T-cell (primary cell): ENCODE measurements around the gene VENTX. TPM values are rescaled to one million over a fixed set of nuclear protein-coding genes. Genes with fewer than 3 reads are reported as not detected.

Experiments used
- ATAC-seq, 4 experiments: fragments of 200-7000 bp in 3 of 4; fragments of 150-1000 bp in 1 of 4; cut with Tn5 transposase; replicated peaks in 1 of 4; 1 replicate in 3 of 4; 2 replicates in 1 of 4; pipeline ENCODE4 v1.10.0; 2021; ENCODE audit warnings: moderate library complexity in 3 of 4, mild to moderate bottlenecking in 2 of 4, moderate number of reproducible peaks in 1 of 4
- CTCF ChIA-PET, 2 donors: fragments of 300-600 bp; sonication (Branson Sonifier 250); formaldehyde crosslinking; loops; one replicate each; lab custom pipeline; 2022; ENCODE audit warnings: antibody characterized with exemption in 2 of 2; lab: Charles Lee
- POLR2A ChIA-PET, 2 donors: fragments of 300-600 bp; sonication (Branson Sonifier 250); formaldehyde crosslinking; loops; one replicate each; lab custom pipeline; 2022; ENCODE audit warnings: antibody characterized with exemption in 2 of 2; lab: Charles Lee
- DNase-seq, 35 experiments: peaks; one replicate each; pipeline versions ENCODE4 v3.0.0 to v3.0.0-alpha.2; 2013 to 2023
- H3K27ac ChIP-seq: one replicate; pipeline ENCODE4 v1.5.1; 2013; ENCODE audit warnings: low read length
- H3K27me3 ChIP-seq, 2 experiments: replicated peaks in 1 of 2; 1 replicate in 1 of 2; 2 replicates in 1 of 2; pipeline versions ENCODE4 v1.6.1 to v1.7.0; 2013; ENCODE audit warnings: low read length in 1 of 2, mixed read lengths in 1 of 2; ENCODE audit not compliant: control insufficient read depth in 2 of 2, insufficient read depth in 2 of 2; ENCODE audit errors: extremely low read depth in 1 of 2
- H3K36me3 ChIP-seq, 2 donors: 1 replicate in 1 of 2; 2 replicates in 1 of 2; pipeline versions ENCODE4 v1.6.1 to v1.7.0; 2013; ENCODE audit warnings: low read length in 1 of 2; ENCODE audit not compliant: control insufficient read depth in 2 of 2, insufficient read depth in 1 of 2; ENCODE audit errors: extremely low read depth in 1 of 2
- H3K4me1 ChIP-seq, 2 experiments: 1 replicate in 1 of 2; 2 replicates in 1 of 2; pipeline versions ENCODE4 v1.6.1 to v1.7.0; 2013; ENCODE audit warnings: low read length in 2 of 2, mixed read lengths in 1 of 2; ENCODE audit not compliant: insufficient read depth in 2 of 2, control insufficient read depth in 1 of 2; ENCODE audit errors: extremely low read depth in 1 of 2
- H3K4me3 ChIP-seq, 2 donors: 1 replicate in 1 of 2; 2 replicates in 1 of 2; pipeline versions ENCODE4 v1.5.1 to v1.7.0; 2013; ENCODE audit warnings: mild to moderate bottlenecking in 2 of 2, low read length in 1 of 2, moderate library complexity in 1 of 2; ENCODE audit not compliant: control insufficient read depth in 1 of 2; ENCODE audit errors: extremely low read depth in 1 of 2
- H3K9me3 ChIP-seq: 2 replicates; pipeline ENCODE4 v1.7.0; 2013
- H3K27ac Mint-ChIP-seq, 2 donors: one replicate each; pipeline ENCODE4 v1.8.0; 2020 to 2021; ENCODE audit warnings: mild to moderate bottlenecking in 2 of 2, mixed read lengths in 2 of 2
- H3K27me3 Mint-ChIP-seq, 2 donors: one replicate each; pipeline ENCODE4 v1.8.0; 2021 to 2022; ENCODE audit warnings: mixed read lengths in 2 of 2
- H3K36me3 Mint-ChIP-seq: one replicate; pipeline ENCODE4 v1.8.0; 2021; ENCODE audit warnings: mixed read lengths
- H3K4me1 Mint-ChIP-seq, 3 donors: one replicate each; pipeline ENCODE4 v1.8.0; 2020 to 2022; ENCODE audit warnings: mixed read lengths in 3 of 3, mild to moderate bottlenecking in 1 of 3
- H3K4me3 Mint-ChIP-seq, 3 donors: one replicate each; pipeline ENCODE4 v1.8.0; 2020 to 2022; ENCODE audit warnings: mild to moderate bottlenecking in 3 of 3, mixed read lengths in 3 of 3, moderate library complexity in 3 of 3
- H3K9me3 Mint-ChIP-seq, 3 donors: one replicate each; pipeline ENCODE4 v1.8.0; 2020 to 2022; ENCODE audit warnings: mixed read lengths in 3 of 3
- WGBS: methylation state at CpG from one replicate; pipeline ENCODE4 v1.1.5; 2013; ENCODE audit warnings: missing lambda C conversion rate; ENCODE audit not compliant: insufficient coverage; 5-methylcytosine and 5-hydroxymethylcytosine counted together
- total RNA-seq, 35 experiments: library from RNA in 6 of 35; stranded (reverse) in 6 of 35; fragments of 120-200 nt in 1 of 35; gene quantifications; one replicate each; pipeline versions ENCODE4 v1.2.1 to v1.2.4 and lab custom pipeline; 2013 to 2026

VENTX gene
- total RNA-seq, 5 donors from 2014 or later (not counting 1 experiment from before 2014, with no cell fraction given), result 0.12 to 0.13 (median 0.12) TPM; not detected in 2

DNA sequence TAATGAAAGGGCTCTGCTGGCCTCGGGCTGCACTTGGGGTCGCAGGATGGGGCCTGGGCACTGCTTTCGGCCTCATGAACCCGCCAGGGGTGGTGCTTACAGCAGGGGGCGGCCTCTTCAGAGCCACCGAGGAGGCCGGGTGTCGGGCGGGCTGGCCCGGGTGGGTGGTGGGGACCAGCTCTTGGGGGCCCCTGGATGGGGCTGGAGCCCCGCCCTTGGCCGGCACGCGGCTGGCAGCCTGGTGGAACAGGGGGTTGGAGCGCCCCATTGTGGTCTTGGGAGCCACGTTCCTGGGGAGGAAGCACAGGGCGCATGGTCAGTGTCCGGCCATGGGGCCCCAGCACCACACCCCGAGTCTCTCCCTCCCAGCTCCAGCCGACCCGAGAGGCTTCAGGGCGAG lies 30.2 kb downstream of the VENTX start:
- Histone ChIP-seq H3K27me3 (no peaks in the 10 kb centered on the region), H3K4me3 (no peak overlapping the region), H3K9me3 (no peaks in the 10 kb centered on the region), H3K36me3 (peaks cover 20 to 47% of the 10 kb centered on the region in 2 donors), H3K27ac (no peak overlapping the region), H3K4me1 (peaks cover 12 to 28% of the 10 kb centered on the region in 2 experiments)
- ATAC-seq, result no peak
- Mint-ChIP-seq H3K4me3 (no peak overlapping the region), H3K36me3 (peaks cover 5% of the 10 kb centered on the region), H3K27ac (no peak overlapping the region), H3K9me3 (no peaks in the 10 kb centered on the region), H3K4me1 (peaks cover 23 to 31% (median 29%) of the 10 kb centered on the region in 3 donors), H3K27me3 (no peaks in the 10 kb centered on the region)
- DNase-seq, result no peak
- POLR2A ChIA-PET, result no interaction called here
- 97% methylated on average over 12 of the region's 22 CpGs for WGBS
- CTCF ChIA-PET, result no interaction called here

DNA sequence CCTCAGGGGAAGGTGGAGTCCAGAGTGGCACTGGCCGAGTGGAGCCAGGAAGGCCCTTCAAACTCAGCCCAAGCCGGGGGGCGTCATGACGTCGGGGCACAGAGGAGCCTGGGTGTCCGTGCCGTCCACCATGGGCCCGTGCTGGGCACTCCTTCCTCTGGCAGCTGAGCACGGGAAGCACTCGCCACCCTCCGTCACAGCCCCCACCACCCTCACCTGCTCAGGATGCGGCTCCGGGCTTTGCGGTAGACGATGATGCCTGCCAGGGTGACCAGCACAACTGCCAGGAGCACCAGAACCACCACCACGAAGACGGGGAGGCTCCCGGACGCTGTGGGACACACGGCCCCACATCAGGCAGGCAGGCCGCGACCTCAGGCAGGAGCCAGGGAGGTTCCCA lies 30.9 kb downstream of the VENTX start:
- ATAC-seq (no peak), DNase-seq (no peak)
- ChIA-PET CTCF (no interaction called here), POLR2A (no interaction called here)
- H3K27ac ChIP-seq, result no peak overlapping the region
- H3K9me3 ChIP-seq, result no peaks in the 10 kb centered on the region
- no peak overlapping the region for H3K4me3 ChIP-seq
- H3K27ac Mint-ChIP-seq, result no peak overlapping the region
- H3K4me1 Mint-ChIP-seq, result peaks cover 18 to 24% (median 22%) of the 10 kb centered on the region in 3 donors
- peaks cover 5% of the 10 kb centered on the region for H3K36me3 Mint-ChIP-seq
- peaks cover 20 to 53% of the 10 kb centered on the region in 2 donors for H3K36me3 ChIP-seq
- peaks cover 7 to 25% of the 10 kb centered on the region in 2 experiments for H3K4me1 ChIP-seq
- no peaks in the 10 kb centered on the region for H3K27me3 ChIP-seq
- H3K9me3 Mint-ChIP-seq, result no peaks in the 10 kb centered on the region
- no peak overlapping the region for H3K4me3 Mint-ChIP-seq
- WGBS, result 92% methylated on average over 22 of the region's 22 CpGs
- H3K27me3 Mint-ChIP-seq, result no peaks in the 10 kb centered on the region

GRCh38 chr10:133269367-133269766 lies 31.7 kb downstream of the VENTX start:
- Mint-ChIP-seq H3K4me1 (peaks cover 10 to 16% (median 14%) of the 10 kb centered on the region in 3 donors), H3K36me3 (peaks cover 5% of the 10 kb centered on the region), H3K27ac (no peak overlapping the region), H3K9me3 (no peaks in the 10 kb centered on the region), H3K27me3 (no peaks in the 10 kb centered on the region), H3K4me3 (no peak overlapping the region)
- H3K4me1 ChIP-seq, result peaks cover under 1 to 24% of the 10 kb centered on the region in 2 experiments
- H3K36me3 ChIP-seq, result peaks cover 20 to 59% of the 10 kb centered on the region in 2 donors
- ChIA-PET CTCF (no interaction called here), POLR2A (no interaction called here)
- H3K27ac ChIP-seq, result no peak overlapping the region
- no peak for ATAC-seq
- WGBS, result 87% methylated on average over 26 of the region's 26 CpGs
- no peak overlapping the region for H3K4me3 ChIP-seq
- no peaks in the 10 kb centered on the region for H3K27me3 ChIP-seq
- DNase-seq, result no peak
- H3K9me3 ChIP-seq, result no peaks in the 10 kb centered on the region

- H3K36me3 Mint-ChIP-seq, result peaks cover 5% of the 10 kb centered on the region
- no peak for ATAC-seq
- H3K9me3 Mint-ChIP-seq, result no peaks in the 10 kb centered on the region
- POLR2A ChIA-PET, result no interaction called here
- Histone ChIP-seq H3K36me3 (peaks cover 20 to 59% of the 10 kb centered on the region in 2 donors), H3K27me3 (no peaks in the 10 kb centered on the region), H3K4me3 (no peak overlapping the region), H3K27ac (no peak overlapping the region), H3K9me3 (no peaks in the 10 kb centered on the region), H3K4me1 (peaks cover 5 to 24% of the 10 kb centered on the region in 2 experiments)
- peaks cover 11 to 16% (median 12%) of the 10 kb centered on the region in 3 donors for H3K4me1 Mint-ChIP-seq
- CTCF ChIA-PET, result no interaction called here
- H3K27ac Mint-ChIP-seq, result no peak overlapping the region
- no peak overlapping the region for H3K4me3 Mint-ChIP-seq
- WGBS, result 88% methylated on average over 20 of the region's 20 CpGs
- DNase-seq, result no peak
- no peaks in the 10 kb centered on the region for H3K27me3 Mint-ChIP-seq
Measured at GRCh38 chr10:133270204-133270603, 32.5 kb downstream of the VENTX start.

GRCh38 chr10:133270773-133271297 lies 33.2 kb downstream of the VENTX start:
- Mint-ChIP-seq H3K36me3 (peaks cover 5% of the 10 kb centered on the region), H3K27ac (no peak overlapping the region), H3K27me3 (no peaks in the 10 kb centered on the region), H3K4me1 (peaks cover 11 to 15% (median 13%) of the 10 kb centered on the region in 3 donors), H3K4me3 (no peak overlapping the region), H3K9me3 (no peaks in the 10 kb centered on the region)
- DNase-seq (no peak), ATAC-seq (no peak)
- Histone ChIP-seq H3K9me3 (no peaks in the 10 kb centered on the region), H3K27me3 (no peaks in the 10 kb centered on the region), H3K27ac (no peak overlapping the region), H3K36me3 (peaks cover 20 to 59% of the 10 kb centered on the region in 2 donors), H3K4me3 (no peak overlapping the region), H3K4me1 (peaks cover 10 to 26% of the 10 kb centered on the region in 2 experiments)
- 96% methylated on average over 19 of the region's 19 CpGs for WGBS
- ChIA-PET CTCF (no interaction called here), POLR2A (no interaction called here)

GRCh38 chr10:133271521-133272300 lies 34.1 kb downstream of the VENTX start:
- ChIA-PET CTCF (no interaction called here), POLR2A (interaction anchor here in 1 of 2 donors (0.6 kb wide), 1 partner anchor 824 kb away, joined by 3 read pairs; no protein-coding TSS in a partner anchor)
- peaks cover 5% of the 10 kb centered on the region for H3K36me3 Mint-ChIP-seq
- no peaks in the 10 kb centered on the region for H3K27me3 ChIP-seq
- H3K4me1 Mint-ChIP-seq, result peaks cover 14 to 18% (median 14%) of the 10 kb centered on the region in 3 donors
- ATAC-seq, result no peak
- no peaks in the 10 kb centered on the region for H3K9me3 ChIP-seq
- 91% methylated on average over 29 of the region's 35 CpGs for WGBS
- H3K27ac Mint-ChIP-seq, result no peak overlapping the region
- H3K4me3 Mint-ChIP-seq, result no peak overlapping the region
- no peaks in the 10 kb centered on the region for H3K9me3 Mint-ChIP-seq
- peaks cover 20 to 59% of the 10 kb centered on the region in 2 donors for H3K36me3 ChIP-seq
- H3K4me3 ChIP-seq, result no peak overlapping the region
- no peak for DNase-seq
- no peak overlapping the region for H3K27ac ChIP-seq
- no peaks in the 10 kb centered on the region for H3K27me3 Mint-ChIP-seq
- peaks cover 10 to 34% of the 10 kb centered on the region in 2 experiments for H3K4me1 ChIP-seq
